Activated naive CD8-positive, alpha-beta T cell treated with anti-CD3 and anti-CD28 coated beads for 36 hours (primary cell): ENCODE results near the gene BEST2. TPM values are rescaled to one million over a fixed set of nuclear protein-coding genes. Genes with fewer than 3 reads are reported as not detected.
"Not testable (repeated sequence)": the region's sequence is repeated elsewhere in the genome, so short reads cannot be mapped to it uniquely, and the experiment has no call there.

ENCODE experiments used
- DNase-seq: peaks from one replicate; pipeline ENCODE4 v3.0.0; 2021
- H3K27ac Mint-ChIP-seq: one replicate; pipeline ENCODE4 v1.8.0; 2022; ENCODE audit warnings: mild to moderate bottlenecking, moderate library complexity, mixed read lengths
- H3K27me3 Mint-ChIP-seq: one replicate; pipeline ENCODE4 v1.8.0; 2022; ENCODE audit warnings: mild to moderate bottlenecking, mixed read lengths
- H3K36me3 Mint-ChIP-seq: one replicate; pipeline ENCODE4 v1.8.0; 2021; ENCODE audit warnings: mild to moderate bottlenecking, mixed read lengths
- H3K4me1 Mint-ChIP-seq: one replicate; pipeline ENCODE4 v1.8.0; 2021; ENCODE audit warnings: mixed read lengths
- H3K4me3 Mint-ChIP-seq: one replicate; pipeline ENCODE4 v1.8.0; 2022; ENCODE audit warnings: mild to moderate bottlenecking, moderate library complexity, mixed read lengths
- H3K9me3 Mint-ChIP-seq: one replicate; pipeline ENCODE4 v1.8.0; 2022; ENCODE audit warnings: mixed read lengths
- total RNA-seq, 2 experiments: library from RNA; stranded (reverse); gene quantifications; one replicate each; pipeline ENCODE4 v1.2.3, GENCODE V29; 2021

Gene BEST2
- total RNA-seq, 2 experiments from 2014 or later: not detected

- Mint-ChIP-seq H3K27ac (peak overlapping the region; percentile 93), H3K27me3 (no peaks in the 10 kb centered on the region), H3K4me3 (peak overlapping the region; percentile 92), H3K9me3 (no peaks in the 10 kb centered on the region), H3K36me3 (peaks cover 45% of the 10 kb centered on the region), H3K4me1 (peaks cover 31% of the 10 kb centered on the region)
- DNase-seq: peak; percentile 92
These were observed 28.8 kb upstream of the BEST2 start for GRCh38 chr19:12722566-12723380.

- no peak for DNase-seq
- Mint-ChIP-seq H3K27ac (peak overlapping the region; percentile 93), H3K36me3 (peaks cover 47% of the 10 kb centered on the region), H3K4me1 (peaks cover 30% of the 10 kb centered on the region), H3K4me3 (peak overlapping the region; percentile 92), H3K27me3 (no peaks in the 10 kb centered on the region), H3K9me3 (no peaks in the 10 kb centered on the region)
These were observed 28.3 kb upstream of the BEST2 start for GRCh38 chr19:12723381-12723640.

GRCh38 chr19:12723641-12724426, 27.8 kb upstream of the BEST2 start, which contains the start of gene TNPO2:
Gene TNPO2, minus strand, starts transcription at chr19:12723932. Its CDS starts 2,955 bp downstream, at chr19:12720977.
- Mint-ChIP-seq H3K9me3 (no peaks in the 10 kb centered on the region), H3K4me3 (peak within 1 kb of the TSS; percentile 92), H3K4me1 (peaks cover 25% of the 10 kb centered on the region), H3K27ac (peak within 1 kb of the TSS; percentile 93), H3K27me3 (no peaks in the 10 kb centered on the region), H3K36me3 (peaks cover 45% of the 10 kb centered on the region)
- DNase-seq: peak; percentile 78

- H3K9me3 Mint-ChIP-seq, H3K27me3 Mint-ChIP-seq, H3K4me3 Mint-ChIP-seq, H3K27ac Mint-ChIP-seq, DNase-seq: not testable (repeated sequence)
- H3K36me3 Mint-ChIP-seq: peaks cover 50% of the 10 kb centered on the region
- H3K4me1 Mint-ChIP-seq: peaks cover 21% of the 10 kb centered on the region
These were observed 26.0 kb upstream of the BEST2 start for GRCh38 chr19:12725612-12726011.

GRCh38 chr19:12726988-12727316, 24.6 kb upstream of the BEST2 start:
- Mint-ChIP-seq H3K4me1 (peaks cover 19% of the 10 kb centered on the region), H3K4me3 (no peak overlapping the region), H3K9me3 (no peaks in the 10 kb centered on the region), H3K27ac (peak overlapping the region; percentile 4), H3K36me3 (peaks cover 42% of the 10 kb centered on the region), H3K27me3 (no peaks in the 10 kb centered on the region)
- DNase-seq: no peak

- Mint-ChIP-seq H3K27me3 (no peaks in the 10 kb centered on the region), H3K36me3 (peaks cover 42% of the 10 kb centered on the region), H3K9me3 (no peaks in the 10 kb centered on the region), H3K4me1 (peaks cover 26% of the 10 kb centered on the region), H3K4me3 (no peak overlapping the region), H3K27ac (no peak overlapping the region)
- no peak for DNase-seq
These were observed 23.7 kb upstream of the BEST2 start for GRCh38 chr19:12727745-12728433.

- DNase-seq: no peak
- no peak overlapping the region for H3K27ac Mint-ChIP-seq
- H3K4me3 Mint-ChIP-seq: no peak overlapping the region
- peaks cover 45% of the 10 kb centered on the region for H3K36me3 Mint-ChIP-seq
- H3K4me1 Mint-ChIP-seq: peaks cover 25% of the 10 kb centered on the region
- no peaks in the 10 kb centered on the region for H3K9me3 Mint-ChIP-seq
- no peaks in the 10 kb centered on the region for H3K27me3 Mint-ChIP-seq
These were observed 21.5 kb upstream of the BEST2 start for GRCh38 chr19:12730064-12730463.

- Mint-ChIP-seq H3K9me3 (no peaks in the 10 kb centered on the region), H3K36me3 (peaks cover 45% of the 10 kb centered on the region), H3K4me3 (no peak overlapping the region), H3K4me1 (peaks cover 27% of the 10 kb centered on the region), H3K27ac (peak overlapping the region; percentile 29), H3K27me3 (no peaks in the 10 kb centered on the region)
- no peak for DNase-seq
These were observed 20.3 kb upstream of the BEST2 start for GRCh38 chr19:12731337-12731736.

GRCh38 chr19:12733369-12734214, 18.0 kb upstream of the BEST2 start:
- H3K36me3 Mint-ChIP-seq: peaks cover 38% of the 10 kb centered on the region
- peaks cover 37% of the 10 kb centered on the region for H3K4me1 Mint-ChIP-seq
- H3K27me3 Mint-ChIP-seq: no peaks in the 10 kb centered on the region
- peak overlapping the region; percentile 97 for H3K27ac Mint-ChIP-seq
- peak; percentile 70 for DNase-seq
- no peaks in the 10 kb centered on the region for H3K9me3 Mint-ChIP-seq
- peak overlapping the region; percentile 96 for H3K4me3 Mint-ChIP-seq

GRCh38 chr19:12736995-12737834, 14.4 kb upstream of the BEST2 start, which contains the start of gene GET3:
Gene GET3, plus strand, starts transcription at chr19:12737497. Its CDS starts 9 bp downstream, at chr19:12737506.
- Mint-ChIP-seq H3K27ac (peak within 1 kb of the TSS; percentile 99), H3K36me3 (peaks cover 29% of the 10 kb centered on the region), H3K4me3 (peak within 1 kb of the TSS; percentile 100), H3K4me1 (peaks cover 31% of the 10 kb centered on the region), H3K9me3 (no peaks in the 10 kb centered on the region), H3K27me3 (no peaks in the 10 kb centered on the region)
- DNase-seq: peak; percentile 82

- no peaks in the 10 kb centered on the region for H3K27me3 Mint-ChIP-seq
- peaks cover 25% of the 10 kb centered on the region for H3K4me1 Mint-ChIP-seq
- peaks cover 28% of the 10 kb centered on the region for H3K36me3 Mint-ChIP-seq
- DNase-seq: no peak
- H3K9me3 Mint-ChIP-seq: no peaks in the 10 kb centered on the region
- H3K4me3 Mint-ChIP-seq: peak overlapping the region; percentile 100
- peak overlapping the region; percentile 99 for H3K27ac Mint-ChIP-seq
These were observed 13.7 kb upstream of the BEST2 start for GRCh38 chr19:12737835-12738351.

GRCh38 chr19:12745166-12745897, 6.3 kb upstream of the BEST2 start:
- Mint-ChIP-seq H3K27me3 (peaks cover 5% of the 10 kb centered on the region), H3K27ac (no peak overlapping the region), H3K4me1 (no peaks in the 10 kb centered on the region), H3K9me3 (peaks cover 6% of the 10 kb centered on the region), H3K4me3 (no peak overlapping the region), H3K36me3 (peaks cover 38% of the 10 kb centered on the region)
- DNase-seq: no peak

GRCh38 chr19:12748489-12748888, 3.1 kb upstream of the BEST2 start:
- H3K4me3 Mint-ChIP-seq: no peak overlapping the region
- peaks cover 6% of the 10 kb centered on the region for H3K9me3 Mint-ChIP-seq
- H3K36me3 Mint-ChIP-seq: peaks cover 30% of the 10 kb centered on the region
- H3K27me3 Mint-ChIP-seq: peaks cover 24% of the 10 kb centered on the region
- no peaks in the 10 kb centered on the region for H3K4me1 Mint-ChIP-seq
- H3K27ac Mint-ChIP-seq: no peak overlapping the region
- DNase-seq: no peak
